DOHH2 (cell line): ENCODE measurements around the gene TRPM8.
"Not testable (repeated sequence)": the region's sequence is repeated elsewhere in the genome, so short reads cannot be mapped to it uniquely, and the experiment has no call there.

Source experiments
- H3F3A ChIP-seq: fragments of 200-600 bp; sonication (generic), shearing (Covaris generic); 2 replicates; pipeline ENCODE4 v1.6.0; 2016; ENCODE audit warnings: antibody characterized with exemption, mild to moderate bottlenecking; ENCODE audit not compliant: control insufficient read depth, insufficient read depth
- H3K27ac ChIP-seq: fragments of 200-600 bp; sonication (generic); 2 replicates; pipeline ENCODE4 v1.5.1; 2014; ENCODE audit warnings: low read depth, mild to moderate bottlenecking, low read length, moderate library complexity
- H3K27me3 ChIP-seq: fragments of 200-600 bp; sonication (generic); 2 replicates; pipeline ENCODE4 v1.6.1; 2014; ENCODE audit warnings: mild to moderate bottlenecking, low read length, mixed read lengths; ENCODE audit not compliant: control insufficient read depth
- H3K36me3 ChIP-seq: fragments of 200-600 bp; sonication (generic); 2 replicates; pipeline ENCODE4 v1.6.1; 2014; ENCODE audit warnings: mild to moderate bottlenecking, low read length, moderate library complexity, mixed read lengths; ENCODE audit not compliant: control insufficient read depth
- H3K4me1 ChIP-seq: fragments of 200-600 bp; sonication (generic); 2 replicates; pipeline ENCODE4 v1.6.1; 2014; ENCODE audit warnings: mild to moderate bottlenecking, low read length, mixed read lengths; ENCODE audit not compliant: control insufficient read depth
- H3K4me2 ChIP-seq: fragments of 200-600 bp; sonication (generic); 2 replicates; pipeline ENCODE4 v1.6.0; 2014; ENCODE audit warnings: mild to moderate bottlenecking, low read length, moderate library complexity
- H3K4me3 ChIP-seq: fragments of 200-600 bp; sonication (generic); 2 replicates; pipeline ENCODE4 v1.5.1; 2014; ENCODE audit warnings: mild to moderate bottlenecking, low read length, mixed read lengths
- H3K79me2 ChIP-seq: fragments of 200-600 bp; sonication (generic); 2 replicates; pipeline ENCODE4 v1.6.1; 2014; ENCODE audit warnings: mild to moderate bottlenecking, low read length, mixed read lengths; ENCODE audit not compliant: control insufficient read depth
- H3K9me2 ChIP-seq: fragments of 200-600 bp; sonication (generic); replicated peaks from 2 replicates; pipeline ENCODE4 v1.6.1; 2014; ENCODE audit warnings: mild to moderate bottlenecking, low read length, mixed read lengths; ENCODE audit not compliant: control insufficient read depth
- H3K9me3 ChIP-seq: fragments of 200-600 bp; sonication (generic); 2 replicates; pipeline ENCODE4 v1.6.1; 2014; ENCODE audit warnings: antibody characterized with exemption, low read length, mixed read lengths; ENCODE audit not compliant: control insufficient read depth, insufficient read depth
- H4K20me1 ChIP-seq: fragments of 200-600 bp; sonication (generic); 2 replicates; pipeline ENCODE4 v1.6.0; 2014; ENCODE audit warnings: low read depth, mild to moderate bottlenecking, antibody characterized with exemption, low read length, moderate library complexity; ENCODE audit not compliant: control insufficient read depth, insufficient read depth
- EZH2phosphoT487 ChIP-seq: fragments of 200-600 bp; sonication (generic); IDR thresholded peaks from 2 replicates; pipeline ENCODE4 v1.6.1; 2017; ENCODE audit warnings: borderline replicate concordance, mild to moderate bottlenecking, antibody characterized with exemption, low read length, moderate library complexity, mixed read lengths
- TF ChIP-seq, protein P1 (sequence below): fragments of 200-600 bp; sonication (generic); IDR thresholded peaks from one replicate; pipeline ENCODE4 v1.5.1; 2014; ENCODE audit warnings: antibody characterized with exemption, mild to moderate bottlenecking, low read depth, low read length; ENCODE audit not compliant: poor library complexity, severe bottlenecking

The TRPM8 gene

DNA sequence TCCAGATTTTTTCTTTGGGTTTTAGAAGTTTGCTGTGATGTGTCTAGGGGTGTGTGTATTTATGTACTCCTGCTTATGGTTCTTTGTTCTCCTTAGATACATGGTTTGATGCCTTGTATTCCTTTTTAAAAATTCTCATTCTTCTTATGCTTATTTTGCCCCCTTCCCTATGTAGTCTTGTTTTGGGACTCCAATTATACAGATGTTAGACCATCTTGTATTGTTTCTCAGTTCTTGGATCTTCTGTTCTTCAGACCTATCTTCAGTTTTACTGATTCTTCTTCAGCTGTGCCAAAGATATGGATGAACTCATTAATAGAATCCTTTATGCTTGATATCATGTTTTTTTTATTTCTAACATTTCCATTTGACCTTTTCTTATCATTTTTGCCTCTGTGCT lies 34.8 kb upstream of the TRPM8 start:
- H3K4me3 ChIP-seq = no peak overlapping the region

DNA sequence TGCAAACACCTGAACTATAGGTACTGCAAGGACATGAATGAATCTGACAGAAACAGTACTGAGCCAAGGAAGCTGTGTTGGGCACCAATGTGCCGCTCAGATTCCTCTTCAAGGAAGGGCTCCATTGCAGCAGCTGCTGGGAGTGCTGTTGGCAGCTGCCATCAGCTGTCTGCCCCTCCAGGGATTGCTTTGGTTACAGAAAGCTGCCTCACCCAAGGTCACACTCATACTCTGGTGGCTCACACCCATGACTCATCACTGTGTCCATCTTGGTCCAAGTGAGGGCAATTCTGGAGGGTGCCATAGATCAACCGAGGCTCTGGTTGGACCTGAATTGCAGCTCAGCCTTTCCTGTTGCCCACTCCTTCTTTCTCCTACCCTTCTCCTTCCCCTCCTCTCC lies 24.4 kb upstream of the TRPM8 start:
- H3K4me2 ChIP-seq = no peak overlapping the region
- no peaks in the 10 kb centered on the region for H3K4me1 ChIP-seq
- no peak overlapping the region for H3K27ac ChIP-seq
- no peaks in the 10 kb centered on the region for H3K9me2 ChIP-seq
- H3K36me3 ChIP-seq = no peaks in the 10 kb centered on the region
- no peak overlapping the region for H3K4me3 ChIP-seq
- TF ChIP-seq, protein P1, sequence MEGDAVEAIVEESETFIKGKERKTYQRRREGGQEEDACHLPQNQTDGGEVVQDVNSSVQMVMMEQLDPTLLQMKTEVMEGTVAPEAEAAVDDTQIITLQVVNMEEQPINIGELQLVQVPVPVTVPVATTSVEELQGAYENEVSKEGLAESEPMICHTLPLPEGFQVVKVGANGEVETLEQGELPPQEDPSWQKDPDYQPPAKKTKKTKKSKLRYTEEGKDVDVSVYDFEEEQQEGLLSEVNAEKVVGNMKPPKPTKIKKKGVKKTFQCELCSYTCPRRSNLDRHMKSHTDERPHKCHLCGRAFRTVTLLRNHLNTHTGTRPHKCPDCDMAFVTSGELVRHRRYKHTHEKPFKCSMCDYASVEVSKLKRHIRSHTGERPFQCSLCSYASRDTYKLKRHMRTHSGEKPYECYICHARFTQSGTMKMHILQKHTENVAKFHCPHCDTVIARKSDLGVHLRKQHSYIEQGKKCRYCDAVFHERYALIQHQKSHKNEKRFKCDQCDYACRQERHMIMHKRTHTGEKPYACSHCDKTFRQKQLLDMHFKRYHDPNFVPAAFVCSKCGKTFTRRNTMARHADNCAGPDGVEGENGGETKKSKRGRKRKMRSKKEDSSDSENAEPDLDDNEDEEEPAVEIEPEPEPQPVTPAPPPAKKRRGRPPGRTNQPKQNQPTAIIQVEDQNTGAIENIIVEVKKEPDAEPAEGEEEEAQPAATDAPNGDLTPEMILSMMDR = no peak
- TF ChIP-seq EZH2phosphoT487 = no peak
- H4K20me1 ChIP-seq = no peaks in the 10 kb centered on the region
- H3F3A ChIP-seq = no peaks in the 10 kb centered on the region
- H3K9me3 ChIP-seq = no peaks in the 10 kb centered on the region
- H3K79me2 ChIP-seq = no peaks in the 10 kb centered on the region
- no peaks in the 10 kb centered on the region for H3K27me3 ChIP-seq

More for the DNA sequence above, 34.8 kb upstream of the TRPM8 start:
- Histone ChIP-seq H3K9me2 (no peaks in the 10 kb centered on the region), H3K9me3 (no peaks in the 10 kb centered on the region), H3K36me3 (no peaks in the 10 kb centered on the region), H3K4me1 (no peaks in the 10 kb centered on the region), H3K4me2 (no peak overlapping the region), H3F3A (no peaks in the 10 kb centered on the region), H3K79me2 (no peaks in the 10 kb centered on the region), H3K27me3 (peaks cover under 1% of the 10 kb centered on the region; the same call in 1 of the 2 replicates), H4K20me1 (no peaks in the 10 kb centered on the region), H3K27ac (no peak overlapping the region)
- no peak for TF ChIP-seq EZH2phosphoT487
- TF ChIP-seq, protein P1 = no peak

DNA sequence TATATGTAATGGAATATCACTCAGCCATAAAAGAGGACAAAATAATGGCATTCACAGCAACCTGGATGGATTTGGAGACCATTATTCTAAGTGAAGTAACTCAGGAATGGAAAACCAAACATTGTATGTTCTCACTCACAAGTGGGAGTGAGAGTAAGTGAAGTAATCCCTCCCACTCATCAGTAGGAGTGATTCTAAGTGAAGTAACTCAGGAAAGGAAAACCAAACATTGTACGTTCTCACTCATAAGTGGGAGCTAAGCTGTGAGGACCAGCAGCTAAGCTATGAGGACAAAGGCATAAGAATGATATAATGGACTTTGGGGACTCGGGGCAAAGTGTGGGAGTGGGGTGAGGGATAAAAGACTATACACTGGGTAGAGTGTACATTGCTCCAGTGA lies 20.9 kb upstream of the TRPM8 start:
- not testable (repeated sequence) for H3K79me2 ChIP-seq, H3K4me3 ChIP-seq, H4K20me1 ChIP-seq, H3K36me3 ChIP-seq, H3K4me2 ChIP-seq, H3K9me2 ChIP-seq, H3K4me1 ChIP-seq, H3K27ac ChIP-seq, H3F3A ChIP-seq, H3K9me3 ChIP-seq
- peaks cover 14% of the 10 kb centered on the region for H3K27me3 ChIP-seq

DNA sequence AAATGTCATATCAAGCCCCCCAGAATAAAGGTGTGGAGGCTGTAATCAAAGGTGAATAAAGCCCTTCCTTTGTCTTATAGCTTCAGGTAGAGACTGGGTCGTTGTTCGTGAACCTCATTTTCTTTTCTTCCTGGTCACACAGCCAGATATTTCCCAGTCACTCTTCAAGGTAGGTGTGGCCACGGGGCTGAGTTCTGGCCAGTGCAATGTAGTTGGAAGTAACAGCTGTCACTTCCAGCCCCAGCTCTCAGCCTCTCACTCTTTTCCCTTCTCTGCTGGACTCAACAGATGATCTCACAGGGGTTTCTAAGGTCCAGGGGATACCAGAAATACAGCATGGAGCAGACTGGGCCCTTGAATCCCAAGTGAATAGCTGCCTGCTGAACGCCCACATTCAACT lies 15.8 kb upstream of the TRPM8 start:
- Histone ChIP-seq H3F3A (no peaks in the 10 kb centered on the region), H3K27me3 (peaks cover 19% of the 10 kb centered on the region), H3K9me3 (no peaks in the 10 kb centered on the region), H3K79me2 (no peaks in the 10 kb centered on the region), H4K20me1 (no peaks in the 10 kb centered on the region), H3K27ac (no peak overlapping the region), H3K4me1 (no peaks in the 10 kb centered on the region), H3K9me2 (no peaks in the 10 kb centered on the region), H3K4me2 (no peak overlapping the region), H3K4me3 (no peak overlapping the region), H3K36me3 (no peaks in the 10 kb centered on the region)
- TF ChIP-seq, protein P1 = no peak
- no peak for TF ChIP-seq EZH2phosphoT487
